GM23338 (cell line): ENCODE data around the gene DDR2.

Experiments used
- CREB1 ChIP-seq: fragments of 250-450 bp; sonication (Bioruptor Pico); IDR thresholded peaks from 2 replicates; pipeline ENCODE4 v1.5.0; 2020; ENCODE audit warnings: low read depth, mild to moderate bottlenecking, moderate library complexity
- EZH2 ChIP-seq: fragments of 200-600 bp; sonication (generic); IDR thresholded peaks from one replicate; pipeline ENCODE4 v1.8.0; 2017; ENCODE audit warnings: antibody characterized with exemption, mild to moderate bottlenecking, low read depth; ENCODE audit not compliant: unreplicated experiment
- EZH2phosphoT487 ChIP-seq: fragments of 200-600 bp; sonication (generic); IDR thresholded peaks from one replicate; pipeline ENCODE4 v1.8.1; 2018; ENCODE audit warnings: antibody characterized with exemption; ENCODE audit not compliant: unreplicated experiment
- JUNB ChIP-seq: IDR thresholded peaks from one replicate; pipeline ENCODE4 v1.6.1; 2016; ENCODE audit warnings: antibody characterized with exemption; ENCODE audit not compliant: unreplicated experiment
- NANOG ChIP-seq: IDR thresholded peaks from 2 replicates; pipeline ENCODE4 v1.6.1; 2016; ENCODE audit warnings: antibody characterized with exemption, borderline replicate concordance
- POLR2AphosphoS5 ChIP-seq: IDR thresholded peaks from 2 replicates; pipeline ENCODE4 v1.6.1; 2016; ENCODE audit warnings: antibody characterized with exemption, low read depth
- ZNF114 ChIP-seq: fragments of 250-450 bp; sonication (Bioruptor Pico); IDR thresholded peaks from 2 replicates; pipeline ENCODE4 v1.5.0; 2020; ENCODE audit warnings: mild to moderate bottlenecking, moderate library complexity
- TF ChIP-seq, protein P1 (sequence below), 2 experiments: fragments of 200-600 bp in 1 of 2; sonication (generic) in 1 of 2; conservative IDR thresholded peaks; 2 replicates each; pipeline versions ENCODE4 v1.5.1 to v1.6.1; 2016 to 2017; ENCODE audit warnings: antibody characterized with exemption in 2 of 2, low read depth in 2 of 2, mild to moderate bottlenecking in 2 of 2, moderate library complexity in 1 of 2
- TF ChIP-seq, protein P2 (sequence below): fragments of 250-450 bp; sonication (Bioruptor Pico); IDR thresholded peaks from 2 replicates; pipeline ENCODE4 v1.5.0; 2020; ENCODE audit warnings: mild to moderate bottlenecking, moderate library complexity
- TF ChIP-seq, protein P3 (sequence below): IDR thresholded peaks from one replicate; pipeline ENCODE4 v1.6.1; 2018; ENCODE audit warnings: antibody characterized with exemption; ENCODE audit not compliant: unreplicated experiment
- TF ChIP-seq, protein P4 (sequence below): IDR thresholded peaks from 2 replicates; pipeline ENCODE4 v1.6.1; 2016; ENCODE audit warnings: antibody characterized with exemption

DNA sequence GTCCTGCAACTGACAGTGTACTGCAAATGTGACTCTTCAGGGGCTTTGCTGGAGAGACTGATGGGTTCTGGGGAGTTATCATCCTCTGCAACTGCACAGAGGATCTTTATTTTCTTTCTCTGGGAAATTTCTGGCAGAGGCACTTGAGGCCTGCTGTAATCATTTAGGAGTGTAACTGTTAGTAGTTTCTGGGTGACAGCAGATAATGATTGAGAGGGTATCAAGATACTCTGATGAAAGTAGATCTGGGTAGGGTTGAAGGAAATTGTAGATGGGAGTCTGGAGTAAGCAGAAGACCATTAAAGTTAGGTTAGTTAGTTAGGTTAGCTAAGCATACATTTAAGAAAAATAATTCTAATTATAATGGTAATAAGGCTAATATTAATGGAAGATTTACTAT, 11.0 kb upstream of the DDR2 start:
- TF ChIP-seq, protein P1, sequence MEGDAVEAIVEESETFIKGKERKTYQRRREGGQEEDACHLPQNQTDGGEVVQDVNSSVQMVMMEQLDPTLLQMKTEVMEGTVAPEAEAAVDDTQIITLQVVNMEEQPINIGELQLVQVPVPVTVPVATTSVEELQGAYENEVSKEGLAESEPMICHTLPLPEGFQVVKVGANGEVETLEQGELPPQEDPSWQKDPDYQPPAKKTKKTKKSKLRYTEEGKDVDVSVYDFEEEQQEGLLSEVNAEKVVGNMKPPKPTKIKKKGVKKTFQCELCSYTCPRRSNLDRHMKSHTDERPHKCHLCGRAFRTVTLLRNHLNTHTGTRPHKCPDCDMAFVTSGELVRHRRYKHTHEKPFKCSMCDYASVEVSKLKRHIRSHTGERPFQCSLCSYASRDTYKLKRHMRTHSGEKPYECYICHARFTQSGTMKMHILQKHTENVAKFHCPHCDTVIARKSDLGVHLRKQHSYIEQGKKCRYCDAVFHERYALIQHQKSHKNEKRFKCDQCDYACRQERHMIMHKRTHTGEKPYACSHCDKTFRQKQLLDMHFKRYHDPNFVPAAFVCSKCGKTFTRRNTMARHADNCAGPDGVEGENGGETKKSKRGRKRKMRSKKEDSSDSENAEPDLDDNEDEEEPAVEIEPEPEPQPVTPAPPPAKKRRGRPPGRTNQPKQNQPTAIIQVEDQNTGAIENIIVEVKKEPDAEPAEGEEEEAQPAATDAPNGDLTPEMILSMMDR (conservative IDR thresholded peaks at IDR 0.05; ENCODE audit: low read depth in 2 of 2), result no peak
- no peak for TF ChIP-seq NANOG
- TF ChIP-seq, protein P2, sequence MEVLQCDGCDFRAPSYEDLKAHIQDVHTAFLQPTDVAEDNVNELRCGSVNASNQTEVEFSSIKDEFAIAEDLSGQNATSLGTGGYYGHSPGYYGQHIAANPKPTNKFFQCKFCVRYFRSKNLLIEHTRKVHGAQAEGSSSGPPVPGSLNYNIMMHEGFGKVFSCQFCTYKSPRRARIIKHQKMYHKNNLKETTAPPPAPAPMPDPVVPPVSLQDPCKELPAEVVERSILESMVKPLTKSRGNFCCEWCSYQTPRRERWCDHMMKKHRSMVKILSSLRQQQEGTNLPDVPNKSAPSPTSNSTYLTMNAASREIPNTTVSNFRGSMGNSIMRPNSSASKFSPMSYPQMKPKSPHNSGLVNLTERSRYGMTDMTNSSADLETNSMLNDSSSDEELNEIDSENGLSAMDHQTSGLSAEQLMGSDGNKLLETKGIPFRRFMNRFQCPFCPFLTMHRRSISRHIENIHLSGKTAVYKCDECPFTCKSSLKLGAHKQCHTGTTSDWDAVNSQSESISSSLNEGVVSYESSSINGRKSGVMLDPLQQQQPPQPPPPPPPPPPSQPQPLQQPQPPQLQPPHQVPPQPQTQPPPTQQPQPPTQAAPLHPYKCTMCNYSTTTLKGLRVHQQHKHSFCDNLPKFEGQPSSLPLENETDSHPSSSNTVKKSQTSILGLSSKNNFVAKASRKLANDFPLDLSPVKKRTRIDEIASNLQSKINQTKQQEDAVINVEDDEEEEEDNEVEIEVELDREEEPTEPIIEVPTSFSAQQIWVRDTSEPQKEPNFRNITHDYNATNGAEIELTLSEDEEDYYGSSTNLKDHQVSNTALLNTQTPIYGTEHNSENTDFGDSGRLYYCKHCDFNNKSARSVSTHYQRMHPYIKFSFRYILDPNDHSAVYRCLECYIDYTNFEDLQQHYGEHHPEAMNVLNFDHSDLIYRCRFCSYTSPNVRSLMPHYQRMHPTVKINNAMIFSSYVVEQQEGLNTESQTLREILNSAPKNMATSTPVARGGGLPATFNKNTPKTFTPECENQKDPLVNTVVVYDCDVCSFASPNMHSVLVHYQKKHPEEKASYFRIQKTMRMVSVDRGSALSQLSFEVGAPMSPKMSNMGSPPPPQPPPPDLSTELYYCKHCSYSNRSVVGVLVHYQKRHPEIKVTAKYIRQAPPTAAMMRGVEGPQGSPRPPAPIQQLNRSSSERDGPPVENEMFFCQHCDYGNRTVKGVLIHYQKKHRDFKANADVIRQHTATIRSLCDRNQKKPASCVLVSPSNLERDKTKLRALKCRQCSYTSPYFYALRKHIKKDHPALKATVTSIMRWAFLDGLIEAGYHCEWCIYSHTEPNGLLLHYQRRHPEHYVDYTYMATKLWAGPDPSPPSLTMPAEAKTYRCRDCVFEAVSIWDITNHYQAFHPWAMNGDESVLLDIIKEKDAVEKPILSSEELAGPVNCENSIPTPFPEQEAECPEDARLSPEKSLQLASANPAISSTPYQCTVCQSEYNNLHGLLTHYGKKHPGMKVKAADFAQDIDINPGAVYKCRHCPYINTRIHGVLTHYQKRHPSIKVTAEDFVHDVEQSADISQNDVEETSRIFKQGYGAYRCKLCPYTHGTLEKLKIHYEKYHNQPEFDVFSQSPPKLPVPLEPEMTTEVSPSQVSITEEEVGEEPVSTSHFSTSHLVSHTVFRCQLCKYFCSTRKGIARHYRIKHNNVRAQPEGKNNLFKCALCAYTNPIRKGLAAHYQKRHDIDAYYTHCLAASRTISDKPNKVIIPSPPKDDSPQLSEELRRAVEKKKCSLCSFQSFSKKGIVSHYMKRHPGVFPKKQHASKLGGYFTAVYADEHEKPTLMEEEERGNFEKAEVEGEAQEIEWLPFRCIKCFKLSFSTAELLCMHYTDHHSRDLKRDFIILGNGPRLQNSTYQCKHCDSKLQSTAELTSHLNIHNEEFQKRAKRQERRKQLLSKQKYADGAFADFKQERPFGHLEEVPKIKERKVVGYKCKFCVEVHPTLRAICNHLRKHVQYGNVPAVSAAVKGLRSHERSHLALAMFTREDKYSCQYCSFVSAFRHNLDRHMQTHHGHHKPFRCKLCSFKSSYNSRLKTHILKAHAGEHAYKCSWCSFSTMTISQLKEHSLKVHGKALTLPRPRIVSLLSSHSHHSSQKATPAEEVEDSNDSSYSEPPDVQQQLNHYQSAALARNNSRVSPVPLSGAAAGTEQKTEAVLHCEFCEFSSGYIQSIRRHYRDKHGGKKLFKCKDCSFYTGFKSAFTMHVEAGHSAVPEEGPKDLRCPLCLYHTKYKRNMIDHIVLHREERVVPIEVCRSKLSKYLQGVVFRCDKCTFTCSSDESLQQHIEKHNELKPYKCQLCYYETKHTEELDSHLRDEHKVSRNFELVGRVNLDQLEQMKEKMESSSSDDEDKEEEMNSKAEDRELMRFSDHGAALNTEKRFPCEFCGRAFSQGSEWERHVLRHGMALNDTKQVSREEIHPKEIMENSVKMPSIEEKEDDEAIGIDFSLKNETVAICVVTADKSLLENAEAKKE (CRISPR knock-in tag), result no peak
- no peak for TF ChIP-seq EZH2
- no peak for TF ChIP-seq POLR2AphosphoS5
- no peak for TF ChIP-seq EZH2phosphoT487
- TF ChIP-seq, protein P3, sequence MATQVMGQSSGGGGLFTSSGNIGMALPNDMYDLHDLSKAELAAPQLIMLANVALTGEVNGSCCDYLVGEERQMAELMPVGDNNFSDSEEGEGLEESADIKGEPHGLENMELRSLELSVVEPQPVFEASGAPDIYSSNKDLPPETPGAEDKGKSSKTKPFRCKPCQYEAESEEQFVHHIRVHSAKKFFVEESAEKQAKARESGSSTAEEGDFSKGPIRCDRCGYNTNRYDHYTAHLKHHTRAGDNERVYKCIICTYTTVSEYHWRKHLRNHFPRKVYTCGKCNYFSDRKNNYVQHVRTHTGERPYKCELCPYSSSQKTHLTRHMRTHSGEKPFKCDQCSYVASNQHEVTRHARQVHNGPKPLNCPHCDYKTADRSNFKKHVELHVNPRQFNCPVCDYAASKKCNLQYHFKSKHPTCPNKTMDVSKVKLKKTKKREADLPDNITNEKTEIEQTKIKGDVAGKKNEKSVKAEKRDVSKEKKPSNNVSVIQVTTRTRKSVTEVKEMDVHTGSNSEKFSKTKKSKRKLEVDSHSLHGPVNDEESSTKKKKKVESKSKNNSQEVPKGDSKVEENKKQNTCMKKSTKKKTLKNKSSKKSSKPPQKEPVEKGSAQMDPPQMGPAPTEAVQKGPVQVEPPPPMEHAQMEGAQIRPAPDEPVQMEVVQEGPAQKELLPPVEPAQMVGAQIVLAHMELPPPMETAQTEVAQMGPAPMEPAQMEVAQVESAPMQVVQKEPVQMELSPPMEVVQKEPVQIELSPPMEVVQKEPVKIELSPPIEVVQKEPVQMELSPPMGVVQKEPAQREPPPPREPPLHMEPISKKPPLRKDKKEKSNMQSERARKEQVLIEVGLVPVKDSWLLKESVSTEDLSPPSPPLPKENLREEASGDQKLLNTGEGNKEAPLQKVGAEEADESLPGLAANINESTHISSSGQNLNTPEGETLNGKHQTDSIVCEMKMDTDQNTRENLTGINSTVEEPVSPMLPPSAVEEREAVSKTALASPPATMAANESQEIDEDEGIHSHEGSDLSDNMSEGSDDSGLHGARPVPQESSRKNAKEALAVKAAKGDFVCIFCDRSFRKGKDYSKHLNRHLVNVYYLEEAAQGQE, result no peak
- TF ChIP-seq, protein P4, sequence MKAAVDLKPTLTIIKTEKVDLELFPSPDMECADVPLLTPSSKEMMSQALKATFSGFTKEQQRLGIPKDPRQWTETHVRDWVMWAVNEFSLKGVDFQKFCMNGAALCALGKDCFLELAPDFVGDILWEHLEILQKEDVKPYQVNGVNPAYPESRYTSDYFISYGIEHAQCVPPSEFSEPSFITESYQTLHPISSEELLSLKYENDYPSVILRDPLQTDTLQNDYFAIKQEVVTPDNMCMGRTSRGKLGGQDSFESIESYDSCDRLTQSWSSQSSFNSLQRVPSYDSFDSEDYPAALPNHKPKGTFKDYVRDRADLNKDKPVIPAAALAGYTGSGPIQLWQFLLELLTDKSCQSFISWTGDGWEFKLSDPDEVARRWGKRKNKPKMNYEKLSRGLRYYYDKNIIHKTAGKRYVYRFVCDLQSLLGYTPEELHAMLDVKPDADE, result no peak
- no peak for TF ChIP-seq JUNB
- TF ChIP-seq CREB1 (CRISPR knock-in tag), result no peak
- no peak for TF ChIP-seq ZNF114 (CRISPR knock-in tag)
